ENCODE data around the gene EPB41L4A.

- TF ChIP-seq, protein P1, sequence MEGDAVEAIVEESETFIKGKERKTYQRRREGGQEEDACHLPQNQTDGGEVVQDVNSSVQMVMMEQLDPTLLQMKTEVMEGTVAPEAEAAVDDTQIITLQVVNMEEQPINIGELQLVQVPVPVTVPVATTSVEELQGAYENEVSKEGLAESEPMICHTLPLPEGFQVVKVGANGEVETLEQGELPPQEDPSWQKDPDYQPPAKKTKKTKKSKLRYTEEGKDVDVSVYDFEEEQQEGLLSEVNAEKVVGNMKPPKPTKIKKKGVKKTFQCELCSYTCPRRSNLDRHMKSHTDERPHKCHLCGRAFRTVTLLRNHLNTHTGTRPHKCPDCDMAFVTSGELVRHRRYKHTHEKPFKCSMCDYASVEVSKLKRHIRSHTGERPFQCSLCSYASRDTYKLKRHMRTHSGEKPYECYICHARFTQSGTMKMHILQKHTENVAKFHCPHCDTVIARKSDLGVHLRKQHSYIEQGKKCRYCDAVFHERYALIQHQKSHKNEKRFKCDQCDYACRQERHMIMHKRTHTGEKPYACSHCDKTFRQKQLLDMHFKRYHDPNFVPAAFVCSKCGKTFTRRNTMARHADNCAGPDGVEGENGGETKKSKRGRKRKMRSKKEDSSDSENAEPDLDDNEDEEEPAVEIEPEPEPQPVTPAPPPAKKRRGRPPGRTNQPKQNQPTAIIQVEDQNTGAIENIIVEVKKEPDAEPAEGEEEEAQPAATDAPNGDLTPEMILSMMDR (conservative IDR thresholded peaks at IDR 0.05; ENCODE audit: low read length): no peak
- TF ChIP-seq EZH2phosphoT487 (IDR thresholded peaks at IDR 0.05; ENCODE audit: borderline replicate concordance): no peak
These were observed 110.5 kb downstream of the EPB41L4A start for GRCh38 chr5:112308608-112309007.
